ENCODE results near the gene CHCHD3.

The CHCHD3 gene

DNA sequence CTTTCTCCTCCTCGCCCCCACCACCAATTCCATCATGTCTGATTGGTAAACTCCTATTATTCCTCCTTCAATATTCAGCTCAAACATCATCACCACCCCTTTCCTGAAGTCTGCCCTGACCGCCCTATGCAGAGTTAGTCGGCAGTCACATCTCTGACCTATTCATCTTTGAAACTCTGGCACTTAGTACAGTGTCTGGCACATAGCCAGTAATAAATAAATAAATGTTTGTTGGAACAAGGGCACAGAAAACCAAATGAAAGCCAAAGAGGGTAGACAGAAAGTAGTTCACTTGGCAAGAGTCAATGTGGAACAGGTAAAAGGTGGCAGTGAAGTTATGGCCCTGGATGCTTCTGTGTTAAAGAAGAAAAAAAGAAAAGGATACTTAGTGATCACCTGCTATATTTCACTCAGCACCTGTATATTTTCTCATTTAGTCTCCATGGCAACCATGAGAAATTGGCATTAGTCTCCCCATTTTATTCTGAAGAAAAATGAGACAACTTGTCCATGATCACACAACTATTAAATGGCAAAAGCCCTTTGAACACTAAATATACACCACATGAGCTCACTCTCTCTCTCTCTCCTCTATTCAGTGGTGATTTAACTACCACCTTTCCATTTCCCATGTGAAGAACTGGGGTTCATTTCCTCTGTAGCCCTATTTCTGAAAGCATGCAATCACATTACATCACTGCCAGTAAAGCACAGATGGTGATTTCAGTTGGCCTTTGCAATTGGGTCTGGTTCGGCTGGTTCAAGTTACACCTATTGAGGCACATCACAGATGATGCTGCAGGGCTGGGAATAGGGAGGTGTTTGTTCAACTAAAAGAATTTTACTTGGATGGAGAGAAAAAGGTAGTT, 25.3 kb downstream of the CHCHD3 start:
- TF ChIP-seq, protein P1, sequence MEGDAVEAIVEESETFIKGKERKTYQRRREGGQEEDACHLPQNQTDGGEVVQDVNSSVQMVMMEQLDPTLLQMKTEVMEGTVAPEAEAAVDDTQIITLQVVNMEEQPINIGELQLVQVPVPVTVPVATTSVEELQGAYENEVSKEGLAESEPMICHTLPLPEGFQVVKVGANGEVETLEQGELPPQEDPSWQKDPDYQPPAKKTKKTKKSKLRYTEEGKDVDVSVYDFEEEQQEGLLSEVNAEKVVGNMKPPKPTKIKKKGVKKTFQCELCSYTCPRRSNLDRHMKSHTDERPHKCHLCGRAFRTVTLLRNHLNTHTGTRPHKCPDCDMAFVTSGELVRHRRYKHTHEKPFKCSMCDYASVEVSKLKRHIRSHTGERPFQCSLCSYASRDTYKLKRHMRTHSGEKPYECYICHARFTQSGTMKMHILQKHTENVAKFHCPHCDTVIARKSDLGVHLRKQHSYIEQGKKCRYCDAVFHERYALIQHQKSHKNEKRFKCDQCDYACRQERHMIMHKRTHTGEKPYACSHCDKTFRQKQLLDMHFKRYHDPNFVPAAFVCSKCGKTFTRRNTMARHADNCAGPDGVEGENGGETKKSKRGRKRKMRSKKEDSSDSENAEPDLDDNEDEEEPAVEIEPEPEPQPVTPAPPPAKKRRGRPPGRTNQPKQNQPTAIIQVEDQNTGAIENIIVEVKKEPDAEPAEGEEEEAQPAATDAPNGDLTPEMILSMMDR (IDR thresholded peaks at IDR 0.05; ENCODE audit: low read depth, low read length, missing control alignments): no peak
- H3K4me3 ChIP-seq (ENCODE audit: low read depth, low read length): no peak overlapping the region
- no peak for DNase-seq (ENCODE audit: low read depth)
- in situ Hi-C loops (cut with HindIII; ENCODE audit: low sequenced_read_pairs): no loop called here

DNA sequence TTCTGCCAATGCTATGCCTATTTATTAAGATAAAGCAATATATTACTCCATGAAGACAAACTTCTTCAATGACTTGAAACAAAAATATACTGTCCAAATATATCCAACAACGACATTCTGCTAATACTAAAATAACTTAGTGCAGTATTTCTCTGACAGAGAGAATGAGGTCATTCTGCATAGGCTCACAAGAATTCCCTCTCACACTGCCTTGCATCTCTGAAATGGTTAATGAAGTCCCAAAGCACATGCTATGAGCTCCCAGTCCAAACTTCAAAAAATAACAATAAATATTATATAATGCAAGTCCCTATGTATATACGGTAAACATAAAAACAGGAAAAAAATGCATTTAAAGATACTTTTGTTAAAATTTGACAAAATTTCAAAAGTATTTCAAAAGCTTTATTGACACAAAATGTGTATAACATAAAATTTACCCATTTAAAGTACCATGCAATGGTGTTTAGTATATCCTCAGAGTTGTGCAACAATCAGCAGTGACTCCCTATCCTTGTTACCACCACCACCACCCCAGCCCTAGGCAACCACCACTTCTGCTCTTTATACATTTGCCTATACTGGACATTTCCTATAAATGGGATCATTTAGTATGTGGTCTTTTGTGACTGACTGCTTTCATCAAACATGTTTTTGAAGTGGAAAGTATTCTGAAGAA, 27.6 kb downstream of the CHCHD3 start:
- DNase-seq (ENCODE audit: low read depth): no peak
- TF ChIP-seq, protein P1 (IDR thresholded peaks at IDR 0.05; ENCODE audit: low read depth, low read length, missing control alignments): no peak
- in situ Hi-C loops (cut with HindIII; ENCODE audit: low sequenced_read_pairs): loop anchor here (5.0 kb wide), 1 partner anchor 102 kb away; no protein-coding TSS in a partner anchor
- no peak overlapping the region for H3K4me3 ChIP-seq (ENCODE audit: low read depth, low read length)

DNA sequence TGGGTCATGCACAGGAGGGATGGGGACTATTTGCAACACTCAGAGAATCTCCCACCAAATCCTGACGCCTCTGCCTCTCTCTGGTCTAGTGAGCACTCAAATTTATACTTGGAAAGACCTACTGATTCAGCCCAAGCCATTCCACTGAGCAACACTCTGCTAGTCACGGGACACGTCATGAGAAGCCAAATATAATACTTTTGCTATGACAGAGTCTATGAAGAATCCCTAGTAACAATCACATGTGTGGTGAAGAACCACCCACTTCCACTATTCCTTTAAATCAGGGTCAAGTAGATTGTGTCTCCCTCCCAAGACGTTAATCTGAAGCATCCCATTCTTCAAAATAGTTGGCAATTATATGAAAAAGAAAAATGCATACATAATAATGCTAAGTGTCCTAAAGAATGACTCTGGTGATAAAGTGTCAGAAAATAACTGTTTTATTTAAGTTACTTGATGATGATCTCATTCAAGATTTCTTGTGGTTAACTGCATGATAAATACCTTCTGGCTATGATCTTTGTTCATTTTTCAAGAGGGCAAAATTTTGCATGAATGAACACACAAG, 28.5 kb downstream of the CHCHD3 start:
- H3K4me3 ChIP-seq (ENCODE audit: low read depth, low read length): no peak overlapping the region
- in situ Hi-C loops (cut with HindIII; ENCODE audit: low sequenced_read_pairs): loop anchor here (5.0 kb wide), 1 partner anchor 101 kb away; no protein-coding TSS in a partner anchor
- TF ChIP-seq, protein P1 (IDR thresholded peaks at IDR 0.05; ENCODE audit: low read depth, low read length, missing control alignments): no peak
- peak; percentile 93 for DNase-seq (ENCODE audit: low read depth)

DNA sequence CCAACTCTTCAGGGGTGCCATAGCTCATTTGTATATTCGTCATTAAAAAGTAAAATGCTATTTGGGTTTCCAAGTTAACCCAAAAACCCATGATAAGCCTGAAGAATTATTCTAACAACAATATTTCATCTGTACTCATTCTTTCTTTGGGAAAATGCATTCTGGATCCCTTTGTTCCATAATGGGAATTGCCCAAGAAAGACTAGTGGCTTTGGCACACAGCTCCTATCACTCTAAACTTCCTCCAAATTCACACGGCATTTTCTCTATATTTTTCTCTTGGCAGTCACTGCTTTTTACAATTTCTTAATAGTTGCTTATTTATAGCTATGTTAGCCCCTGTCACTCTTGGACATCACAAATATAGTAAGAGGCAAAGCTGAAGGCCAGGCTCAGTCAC, 29.1 kb downstream of the CHCHD3 start:
- H3K4me3 ChIP-seq (ENCODE audit: low read depth, low read length): no peak overlapping the region
- TF ChIP-seq, protein P1 (IDR thresholded peaks at IDR 0.05; ENCODE audit: low read depth, low read length, missing control alignments): no peak
- peak; percentile 60 for DNase-seq (ENCODE audit: low read depth)
- in situ Hi-C loops (cut with HindIII; ENCODE audit: low sequenced_read_pairs): loop anchor here (5.0 kb wide), 1 partner anchor 101 kb away; no protein-coding TSS in a partner anchor

DNA sequence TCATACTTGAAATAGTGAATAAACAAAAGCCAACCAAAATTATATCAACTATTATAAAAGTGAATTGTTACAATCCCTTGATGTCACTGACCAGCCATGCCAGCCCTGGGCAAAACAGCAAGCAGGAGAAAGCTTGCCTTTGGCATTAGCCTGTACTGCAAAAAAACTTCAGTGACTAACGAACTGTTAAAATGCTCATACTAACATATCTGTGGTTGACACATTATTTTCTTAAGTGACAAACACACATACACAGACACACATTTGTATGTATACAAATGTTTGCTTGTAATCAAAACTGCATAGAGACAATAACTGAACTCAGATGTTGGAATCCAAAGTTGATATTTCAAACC, 29.5 kb downstream of the CHCHD3 start:
- in situ Hi-C loops (cut with HindIII; ENCODE audit: low sequenced_read_pairs): loop anchor here (5.0 kb wide), 1 partner anchor 100 kb away; no protein-coding TSS in a partner anchor
- TF ChIP-seq, protein P1 (IDR thresholded peaks at IDR 0.05; ENCODE audit: low read depth, low read length, missing control alignments): no peak
- H3K4me3 ChIP-seq (ENCODE audit: low read depth, low read length): no peak overlapping the region
- peak; percentile 9 for DNase-seq (ENCODE audit: low read depth)

DNA sequence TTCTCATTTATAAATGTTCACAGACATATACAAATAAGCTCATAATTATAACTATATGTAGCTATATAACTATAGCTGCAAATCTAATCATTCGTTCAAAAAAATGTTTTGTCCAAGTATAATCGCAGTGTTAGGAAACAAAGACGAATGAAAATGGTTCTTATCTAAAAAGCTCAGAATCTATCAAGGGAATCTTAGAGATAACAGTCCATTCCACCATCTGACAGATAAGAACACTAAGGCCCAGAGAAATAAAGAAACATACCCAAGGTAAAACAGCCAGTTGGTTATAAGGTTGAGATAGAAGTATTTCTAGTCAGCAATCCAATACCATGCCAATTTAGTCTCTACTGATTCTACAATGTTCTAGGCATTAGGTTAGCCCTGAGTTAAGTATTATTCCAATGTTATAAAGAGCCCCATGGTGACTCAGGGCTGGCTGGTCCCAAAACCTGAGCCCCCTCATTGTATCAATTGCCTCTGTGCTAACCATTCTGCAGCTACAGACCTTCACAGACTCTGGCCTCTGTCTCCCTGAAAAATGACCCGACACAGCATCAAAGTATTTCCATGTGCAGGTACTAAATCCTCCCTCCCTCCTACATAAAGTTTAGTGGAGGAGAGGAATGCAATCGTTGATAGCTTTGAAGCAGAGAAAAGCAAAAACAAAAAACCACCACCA, 30.0 kb downstream of the CHCHD3 start:
- TF ChIP-seq, protein P1 (IDR thresholded peaks at IDR 0.05; ENCODE audit: low read depth, low read length, missing control alignments): no peak
- no peak overlapping the region for H3K4me3 ChIP-seq (ENCODE audit: low read depth, low read length)
- no peak for DNase-seq (ENCODE audit: low read depth)
- in situ Hi-C loops (cut with HindIII; ENCODE audit: low sequenced_read_pairs): loop anchor here (5.0 kb wide), 1 partner anchor 100 kb away; no protein-coding TSS in a partner anchor

Measured in astrocyte of the cerebellum (primary cell).